Hair follicular keratinocyte (primary cell): Measurements from ENCODE around the gene OR3A1. TPM values are rescaled to one million over a fixed set of nuclear protein-coding genes. Genes with fewer than 3 reads are reported as not detected.

ENCODE experiments used
- total RNA-seq: library from RNA; depleted of rRNA; stranded (reverse); fragments of >200 nt; gene quantifications from 2 replicates; pipeline ENCODE4 v1.2.3, GENCODE V29; 2015

OR3A1 gene
- total RNA-seq: not detected in 2 replicates

GRCh38 chr17:3298260-3298659 lies at the start of gene OR3A1:
Gene OR3A1, minus strand, starts transcription at chr17:3298360. Its CDS starts 5,778 bp downstream, at chr17:3292582.

Other genes with a start within 250 kb of the OR3A1 start
- not detected in 2 replicates for gene OR1D5, start 234.8 kb downstream of the OR3A1 start, total RNA-seq
- gene OR1D2, start 193.9 kb downstream of the OR3A1 start, total RNA-seq: not detected in 2 replicates
- gene OR1G1, start 170.8 kb downstream of the OR3A1 start, total RNA-seq: not detected in 2 replicates
- gene OR1A2, start 100.8 kb downstream of the OR3A1 start, total RNA-seq: not detected in 2 replicates
- not detected in 2 replicates for gene OR1A1, start 90.7 kb downstream of the OR3A1 start, total RNA-seq
- not detected in 2 replicates for gene OR3A2, start 87.9 kb upstream of the OR3A1 start, total RNA-seq
- gene OR1E1, start 100.0 kb upstream of the OR3A1 start, total RNA-seq: not detected in 2 replicates
- not detected in 2 replicates for gene OR3A3, start 113.0 kb upstream of the OR3A1 start, total RNA-seq
- gene OR1E2, start 135.5 kb upstream of the OR3A1 start, total RNA-seq: not detected in 2 replicates
- 0.76 TPM in 1 of 2 replicates, not detected in the other for gene SPATA22, start 173.5 kb upstream of the OR3A1 start, total RNA-seq
- gene ASPA, start 177.6 kb upstream of the OR3A1 start, total RNA-seq: not detected in 2 replicates